SW480 (cell line): ENCODE measurements around the gene RRBP1.

Source experiments
- DNase-seq: peaks from one replicate; pipeline ENCODE4 v3.0.0-alpha.2; 2016; ENCODE audit warnings: low spot score

The RRBP1 gene

GRCh38 chr20:17680836-17681725, 961 bp downstream of the RRBP1 start:
- DNase-seq: peak; percentile 52

- DNase-seq: peak; percentile 33
These were observed 1.9 kb downstream of the RRBP1 start for GRCh38 chr20:17679941-17680835.

GRCh38 chr20:17678886-17679285, 3.2 kb downstream of the RRBP1 start:
- DNase-seq: no peak

GRCh38 chr20:17678295-17678694, 3.7 kb downstream of the RRBP1 start:
- no peak for DNase-seq

DNA sequence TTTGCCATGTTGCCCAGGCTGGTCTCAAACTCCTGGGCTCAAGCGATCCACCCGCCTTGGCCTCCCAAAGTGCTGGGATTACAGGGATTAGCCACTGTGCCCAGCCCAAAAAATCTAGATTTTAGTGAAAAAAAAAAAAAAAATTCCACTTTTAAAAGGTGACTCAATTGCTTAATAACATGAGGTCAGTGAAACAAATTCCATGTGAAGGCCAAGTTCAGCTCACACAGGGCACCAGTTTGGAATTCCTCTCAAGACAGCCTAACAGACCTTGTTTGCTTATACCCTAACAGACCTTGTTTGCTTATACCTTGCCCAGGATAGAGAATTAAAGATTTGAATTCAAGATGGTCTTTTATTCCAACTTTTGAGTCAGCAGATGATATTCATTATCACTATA, 5.1 kb downstream of the RRBP1 start:
- no peak for DNase-seq

DNA sequence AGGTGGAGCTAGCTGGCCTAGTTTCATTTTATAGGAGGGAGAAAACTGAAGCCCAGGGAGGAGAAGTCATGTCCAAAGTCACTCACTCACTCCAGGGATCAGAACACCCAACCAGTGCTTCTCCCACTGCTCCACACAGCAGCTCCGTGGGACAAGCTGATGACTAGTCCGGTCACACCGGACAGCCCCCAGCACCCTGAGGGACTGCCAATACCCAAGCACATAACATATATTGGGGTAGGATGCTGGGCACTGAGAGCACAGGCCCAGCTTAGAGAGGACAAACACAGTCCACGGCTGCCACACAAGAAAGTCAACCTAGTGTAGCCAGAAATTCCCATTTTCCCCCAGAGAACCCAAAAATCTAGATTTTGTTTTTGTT, 5.7 kb downstream of the RRBP1 start:
- no peak for DNase-seq

GRCh38 chr20:17675519-17676377, 6.3 kb downstream of the RRBP1 start:
- DNase-seq: no peak

DNA sequence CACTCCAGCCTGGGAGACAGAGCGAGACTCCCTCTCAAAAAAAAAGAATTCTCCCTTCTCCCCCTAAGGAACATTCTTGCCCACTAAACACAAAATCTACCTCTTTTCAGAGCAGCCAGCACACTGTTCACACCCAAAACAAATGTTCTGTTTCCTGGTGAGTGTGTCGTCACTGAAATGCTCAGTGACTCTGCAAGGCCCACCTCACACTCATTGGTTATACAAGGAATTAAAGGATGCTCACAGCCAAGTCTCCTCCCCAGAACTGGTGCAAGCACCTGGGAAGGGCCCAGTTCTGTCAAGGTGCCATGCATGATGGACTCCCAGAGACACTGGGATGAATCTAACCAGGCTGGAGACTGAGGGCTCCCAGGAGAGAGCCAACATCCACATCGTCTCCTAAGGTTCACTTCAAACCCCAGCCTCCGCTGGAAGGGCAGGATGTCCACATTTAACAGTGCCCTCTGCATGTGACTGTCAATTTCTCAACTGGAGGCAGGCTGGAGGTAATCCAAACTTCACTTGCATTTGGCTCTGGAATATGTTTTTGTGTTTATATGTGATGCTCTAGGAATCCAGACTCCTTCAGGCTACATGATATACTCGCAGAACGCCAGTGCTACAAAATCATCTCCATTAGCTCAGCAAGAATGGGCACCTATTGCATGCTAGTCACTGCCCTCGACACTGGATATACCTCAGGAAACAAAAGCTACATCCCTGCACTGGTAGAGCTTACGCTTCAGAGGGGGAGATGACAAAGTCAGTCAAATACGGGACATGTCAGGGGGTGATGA, 7.1 kb downstream of the RRBP1 start:
- DNase-seq: no peak

- no peak for DNase-seq
These were observed 9.0 kb downstream of the RRBP1 start for GRCh38 chr20:17673084-17673483.

- DNase-seq: no peak
These were observed 10.5 kb downstream of the RRBP1 start for GRCh38 chr20:17671565-17671964.

GRCh38 chr20:17671011-17671410, 11.0 kb downstream of the RRBP1 start:
- no peak for DNase-seq

GRCh38 chr20:17669306-17669931, 12.6 kb downstream of the RRBP1 start:
- DNase-seq: no peak

GRCh38 chr20:17668432-17668831, 13.6 kb downstream of the RRBP1 start:
- no peak for DNase-seq

DNA sequence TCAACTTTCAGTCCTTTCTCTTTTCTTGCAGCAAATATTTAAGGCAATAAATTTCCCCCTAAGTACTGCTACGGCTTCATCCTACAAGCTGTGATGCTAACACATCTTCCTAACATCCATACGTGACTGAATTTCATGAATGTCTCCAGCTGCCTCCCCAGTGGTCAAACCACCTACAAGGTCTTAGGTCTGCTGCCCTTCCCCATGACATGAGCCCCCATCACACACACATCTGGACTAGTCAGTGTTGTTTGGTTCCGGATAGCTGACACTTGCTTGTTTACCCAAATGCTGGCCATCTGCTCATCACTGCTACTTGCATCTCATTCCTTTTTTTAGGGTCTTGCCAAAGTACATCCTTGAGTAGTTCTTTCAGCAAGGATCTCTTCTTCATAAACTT, 14.6 kb downstream of the RRBP1 start:
- DNase-seq: no peak

GRCh38 chr20:17666481-17666880, 15.6 kb downstream of the RRBP1 start:
- DNase-seq: no peak

- DNase-seq: no peak
These were observed 16.3 kb downstream of the RRBP1 start for GRCh38 chr20:17665756-17666155.

GRCh38 chr20:17664025-17664633, 17.9 kb downstream of the RRBP1 start:
- no peak for DNase-seq

GRCh38 chr20:17663486-17663885, 18.6 kb downstream of the RRBP1 start:
- no peak for DNase-seq

- DNase-seq: no peak
These were observed 19.0 kb downstream of the RRBP1 start for GRCh38 chr20:17663040-17663399.

DNA sequence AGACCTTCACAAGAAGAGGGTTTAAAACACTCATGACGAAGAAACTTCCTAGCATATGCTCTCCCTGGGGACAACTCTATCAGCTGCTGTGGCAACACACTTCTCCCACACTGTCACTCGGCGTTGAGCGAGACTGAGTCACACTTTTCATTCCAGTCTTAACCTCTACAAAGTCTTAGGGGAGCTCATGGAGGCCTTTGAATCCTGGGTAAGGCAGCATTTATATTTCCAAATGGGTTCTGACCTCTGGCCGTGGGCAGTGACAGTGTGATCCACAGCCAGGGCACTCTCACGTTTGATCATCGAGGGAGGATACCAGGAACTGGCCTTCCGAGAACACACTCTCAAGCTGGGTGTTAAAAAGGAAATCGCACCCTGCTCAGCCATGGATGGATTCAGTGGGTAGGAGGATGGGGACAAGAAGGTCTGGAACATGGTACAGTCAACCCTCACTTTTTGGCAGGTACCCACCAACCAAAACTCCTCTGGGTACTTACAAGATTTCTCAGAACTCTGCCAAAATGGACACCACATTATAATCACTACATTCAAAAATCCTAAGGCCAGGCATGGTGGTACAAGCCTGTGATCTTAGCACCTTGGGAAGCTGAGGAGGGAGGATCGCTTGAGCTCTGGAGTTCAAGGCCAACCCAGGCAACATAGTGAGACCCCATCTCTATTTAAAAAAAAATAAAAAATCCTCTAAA, 19.6 kb downstream of the RRBP1 start:
- no peak for DNase-seq
